OCI-LY7 (cell line): ENCODE results near the gene RBKS. TPM values are rescaled to one million over a fixed set of nuclear protein-coding genes. Genes with fewer than 3 reads are reported as not detected.

Experiments used
- BruUV-seq: library from RNA; stranded (reverse); fragments of 400-500 nt; replicated peaks from 2 replicates; lab custom pipeline; 2021; lab: Mats Ljungman, UMichigan
- CTCF ChIA-PET: fragments of 300-600 bp; sonication (Branson Sonifier 250); formaldehyde crosslinking; loops from one replicate; lab custom pipeline; 2022; ENCODE audit warnings: antibody characterized with exemption; ENCODE audit not compliant: unreplicated experiment; lab: Charles Lee
- POLR2A ChIA-PET: fragments of 300-600 bp; sonication (Branson Sonifier 250); formaldehyde crosslinking; loops from one replicate; lab custom pipeline; 2022; ENCODE audit warnings: antibody characterized with exemption; lab: Charles Lee
- DNase-seq: peaks from one replicate; pipeline ENCODE4 v3.0.0-alpha.2; 2015; ENCODE audit warnings: low spot score
- H2AFZ ChIP-seq: fragments of 200-600 bp; sonication (generic), shearing (Covaris generic); 2 replicates; pipeline ENCODE4 v1.6.1; 2014; ENCODE audit warnings: mild to moderate bottlenecking, antibody characterized with exemption, low read length, moderate library complexity
- H3K27ac ChIP-seq: fragments of 200-600 bp; sonication (generic); 2 replicates; pipeline ENCODE4 v1.5.1; 2014; ENCODE audit warnings: mixed run types, low read depth, mild to moderate bottlenecking, moderate library complexity, low read length, inconsistent platforms; ENCODE audit not compliant: poor library complexity, severe bottlenecking
- H3K36me3 ChIP-seq: fragments of 200-600 bp; sonication (generic); 2 replicates; pipeline ENCODE4 v1.6.1; 2014; ENCODE audit warnings: mild to moderate bottlenecking, antibody characterized with exemption, low read length, moderate library complexity, mixed read lengths; ENCODE audit not compliant: insufficient read depth
- H3K4me1 ChIP-seq: fragments of 200-600 bp; sonication (generic); 2 replicates; pipeline ENCODE4 v1.5.1; 2014; ENCODE audit warnings: mild to moderate bottlenecking, low read length; ENCODE audit not compliant: insufficient read depth, poor library complexity, severe bottlenecking
- H3K4me2 ChIP-seq: fragments of 200-600 bp; sonication (generic); 2 replicates; pipeline ENCODE4 v1.6.1; 2014; ENCODE audit warnings: mild to moderate bottlenecking, low read length
- H3K4me3 ChIP-seq: fragments of 200-600 bp; sonication (generic); 2 replicates; pipeline ENCODE4 v1.5.1; 2014; ENCODE audit warnings: mild to moderate bottlenecking, low read depth, low read length; ENCODE audit not compliant: poor library complexity, severe bottlenecking
- H3K79me2 ChIP-seq: fragments of 200-600 bp; sonication (generic); 2 replicates; pipeline ENCODE4 v1.6.1; 2016; ENCODE audit warnings: low read depth, mild to moderate bottlenecking, low read length, moderate library complexity, mixed read lengths; ENCODE audit not compliant: insufficient read depth
- H3K9me2 ChIP-seq: fragments of 200-600 bp; sonication (generic); 2 replicates; pipeline ENCODE4 v1.6.1; 2016; ENCODE audit warnings: mild to moderate bottlenecking, low read length, mixed read lengths; ENCODE audit not compliant: insufficient read depth
- H3K9me3 ChIP-seq: fragments of 200-600 bp; sonication (generic); 2 replicates; pipeline ENCODE4 v1.6.1; 2014; ENCODE audit warnings: mild to moderate bottlenecking, mixed run types, low read length, mixed read lengths
- H4K20me1 ChIP-seq: fragments of 200-600 bp; sonication (generic); 2 replicates; pipeline ENCODE4 v1.6.1; 2014; ENCODE audit warnings: mild to moderate bottlenecking, antibody characterized with exemption, low read length, moderate library complexity, mixed read lengths; ENCODE audit not compliant: insufficient read depth
- CTCF ChIP-seq: fragments of 200-600 bp; sonication (generic); conservative IDR thresholded peaks from 2 replicates; pipeline ENCODE4 v1.5.1; 2014; ENCODE audit warnings: mild to moderate bottlenecking, antibody characterized with exemption, low read length, moderate library complexity, mixed read lengths
- EZH2phosphoT487 ChIP-seq: fragments of 200-600 bp; sonication (generic); IDR thresholded peaks from 2 replicates; pipeline ENCODE4 v1.6.1; 2018; ENCODE audit warnings: low read depth, borderline replicate concordance, mild to moderate bottlenecking, mixed run types, antibody characterized with exemption, low read length, moderate library complexity, mixed read lengths
- intact Hi-C: fragments of 100-400 bp; cut with micrococcal nuclease; formaldehyde crosslinking; loops from one replicate; pipeline ENCODE4 v1.10.0; 2022; ENCODE audit not compliant: unreplicated experiment
- total RNA-seq, 2 experiments: library from RNA; depleted of rRNA in 1 of 2; stranded (reverse); fragments of >200 nt in 1 of 2; shearing (Covaris generic) in 1 of 2; gene quantifications; 2 replicates each; pipeline ENCODE4 v1.2.3, GENCODE V29; 2014 to 2022

The RBKS gene
- total RNA-seq, 2 experiments from 2014 or later = 1.1 TPM

GRCh38 chr2:27824401-27824800, 65.8 kb downstream of the RBKS start:
- no peaks in the 10 kb centered on the region for H3K79me2 ChIP-seq
- POLR2A ChIA-PET = no interaction called here
- H3K9me3 ChIP-seq = peaks cover 7% of the 10 kb centered on the region
- CTCF ChIA-PET = no interaction called here
- intact Hi-C loops = no loop called here
- no peak overlapping the region for H3K4me2 ChIP-seq
- BruUV-seq = no TSS peak
- no peak overlapping the region for H2AFZ ChIP-seq
- no peak overlapping the region for H3K27ac ChIP-seq
- no peaks in the 10 kb centered on the region for H3K9me2 ChIP-seq
- no peaks in the 10 kb centered on the region for H4K20me1 ChIP-seq
- TF ChIP-seq CTCF (no peak), EZH2phosphoT487 (no peak)
- DNase-seq = no peak
- H3K4me1 ChIP-seq = no peaks in the 10 kb centered on the region
- H3K36me3 ChIP-seq = no peaks in the 10 kb centered on the region
- H3K4me3 ChIP-seq = no peak overlapping the region

DNA sequence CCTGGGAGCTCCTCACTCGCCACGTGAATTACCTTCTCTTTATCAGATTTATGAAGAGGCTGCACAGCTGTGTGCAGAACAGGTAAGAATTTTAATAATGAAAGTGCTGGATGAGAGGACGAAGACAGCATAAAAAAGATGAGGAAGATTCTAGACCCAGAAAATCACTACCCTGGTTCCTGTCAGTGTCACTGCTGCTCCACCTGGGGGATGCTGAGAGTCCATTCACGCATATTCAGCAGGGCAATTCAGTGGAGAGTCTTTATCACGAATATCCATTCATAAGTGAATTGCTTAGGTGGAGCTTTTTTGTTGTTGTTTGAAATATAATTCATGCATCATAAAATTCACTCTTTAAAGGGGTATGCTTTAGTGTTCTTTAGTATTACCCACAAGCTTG, 66.6 kb downstream of the RBKS start:
- H3K9me3 ChIP-seq = peaks cover 7% of the 10 kb centered on the region
- POLR2A ChIA-PET = no interaction called here
- CTCF ChIA-PET = no interaction called here

More for the DNA sequence above, 66.6 kb downstream of the RBKS start:
- TF ChIP-seq EZH2phosphoT487 (no peak), CTCF (no peak)
- intact Hi-C loops = no loop called here
- H3K36me3 ChIP-seq = no peaks in the 10 kb centered on the region
- BruUV-seq = no TSS peak
- H4K20me1 ChIP-seq = no peaks in the 10 kb centered on the region
- no peaks in the 10 kb centered on the region for H3K9me2 ChIP-seq
- H3K4me1 ChIP-seq = no peaks in the 10 kb centered on the region
- no peak overlapping the region for H2AFZ ChIP-seq
- no peak overlapping the region for H3K4me2 ChIP-seq
- H3K27ac ChIP-seq = no peak overlapping the region
- no peak overlapping the region for H3K4me3 ChIP-seq
- H3K79me2 ChIP-seq = no peaks in the 10 kb centered on the region
- DNase-seq = no peak
